Osteoblast (primary cell): ENCODE results near the gene ACBD6. TPM values are rescaled to one million over a fixed set of nuclear protein-coding genes. Genes with fewer than 3 reads are reported as not detected.

Source experiments
- DNase-seq: peaks from one replicate; pipeline ENCODE4 v3.0.0; 2011; ENCODE audit warnings: low spot score, mixed read lengths; ENCODE audit not compliant: insufficient read length; ENCODE audit errors: missing footprints
- H2AFZ ChIP-seq: 2 replicates; pipeline ENCODE4 v1.6.0; 2011; ENCODE audit warnings: mild to moderate bottlenecking, low read length
- H3K27ac ChIP-seq: 2 replicates; pipeline ENCODE4 v1.5.1; 2011; ENCODE audit warnings: mild to moderate bottlenecking, low read depth, low read length, moderate library complexity
- H3K27me3 ChIP-seq: 2 replicates; pipeline ENCODE4 v1.6.0; 2012; ENCODE audit warnings: mild to moderate bottlenecking, control low read depth, inconsistent platforms, low read length, moderate library complexity; ENCODE audit not compliant: insufficient read depth
- H3K36me3 ChIP-seq: 2 replicates; pipeline ENCODE4 v1.5.1; 2011; ENCODE audit warnings: mild to moderate bottlenecking, low read length, control low read depth, moderate library complexity; ENCODE audit not compliant: insufficient read depth
- H3K4me1 ChIP-seq: 2 replicates; pipeline ENCODE4 v1.5.1; 2011; ENCODE audit warnings: mild to moderate bottlenecking, low read length, control low read depth, moderate library complexity; ENCODE audit not compliant: insufficient read depth
- H3K4me2 ChIP-seq: 2 replicates; pipeline ENCODE4 v1.6.0; 2011; ENCODE audit warnings: mild to moderate bottlenecking, low read length; ENCODE audit not compliant: insufficient read depth
- H3K4me3 ChIP-seq: fragments of 200-600 bp; sonication (generic); 3 replicates; pipeline ENCODE4 v1.5.1; 2012; ENCODE audit warnings: mild to moderate bottlenecking, low read length, inconsistent platforms; ENCODE audit not compliant: insufficient read depth
- H3K79me2 ChIP-seq: 2 replicates; pipeline ENCODE4 v1.6.0; 2012; ENCODE audit warnings: mild to moderate bottlenecking, low read length, control low read depth, inconsistent platforms; ENCODE audit not compliant: insufficient read depth
- H3K9me3 ChIP-seq: 2 replicates; pipeline ENCODE4 v1.5.1; 2011; ENCODE audit warnings: low read depth, low read length, control low read depth
- H4K20me1 ChIP-seq: 2 replicates; pipeline ENCODE4 v1.6.0; 2012; ENCODE audit warnings: mild to moderate bottlenecking, low read length, control low read depth; ENCODE audit not compliant: insufficient read depth
- CTCF ChIP-seq: IDR thresholded peaks from 2 replicates; pipeline ENCODE4 v1.5.1; 2011; ENCODE audit warnings: mild to moderate bottlenecking, low read depth, low read length, moderate library complexity; ENCODE audit errors: extremely low read depth
- total RNA-seq: library from RNA; depleted of rRNA; stranded (reverse); fragments of >200 nt; gene quantifications from 2 replicates; pipeline ENCODE4 v1.2.3, GENCODE V29; 2012

ACBD6 gene
- total RNA-seq, 1 donor, result 55.7 TPM

- H2AFZ ChIP-seq, result no peak overlapping the region
- no peak overlapping the region for H3K27ac ChIP-seq
- no peak overlapping the region for H3K4me3 ChIP-seq
- H3K36me3 ChIP-seq, result no peaks in the 10 kb centered on the region
- no peaks in the 10 kb centered on the region for H3K9me3 ChIP-seq
- peaks cover 10% of the 10 kb centered on the region for H3K79me2 ChIP-seq
- H3K4me1 ChIP-seq, result no peaks in the 10 kb centered on the region
- DNase-seq, result no peak
- no peak for TF ChIP-seq CTCF
- H3K27me3 ChIP-seq, result no peaks in the 10 kb centered on the region
- H3K4me2 ChIP-seq, result no peak overlapping the region
- H4K20me1 ChIP-seq, result no peaks in the 10 kb centered on the region
These were observed 50.9 kb downstream of the ACBD6 start for GRCh38 chr1:180451504-180451903.

- no peaks in the 10 kb centered on the region for H3K9me3 ChIP-seq
- no peak overlapping the region for H3K4me3 ChIP-seq
- no peaks in the 10 kb centered on the region for H3K36me3 ChIP-seq
- no peaks in the 10 kb centered on the region for H3K4me1 ChIP-seq
- TF ChIP-seq CTCF, result no peak
- no peaks in the 10 kb centered on the region for H3K27me3 ChIP-seq
- no peak overlapping the region for H3K4me2 ChIP-seq
- H4K20me1 ChIP-seq, result no peaks in the 10 kb centered on the region
- H3K79me2 ChIP-seq, result no peaks in the 10 kb centered on the region
- no peak overlapping the region for H2AFZ ChIP-seq
- no peak overlapping the region for H3K27ac ChIP-seq
- no peak for DNase-seq
These were observed 57.9 kb downstream of the ACBD6 start for GRCh38 chr1:180444522-180444921.

GRCh38 chr1:180440335-180440734 lies 62.0 kb downstream of the ACBD6 start:
- Histone ChIP-seq H4K20me1 (peaks cover 2% of the 10 kb centered on the region), H3K4me2 (no peak overlapping the region), H3K27ac (no peak overlapping the region), H3K27me3 (no peaks in the 10 kb centered on the region), H3K4me1 (no peaks in the 10 kb centered on the region), H3K9me3 (no peaks in the 10 kb centered on the region), H3K4me3 (no peak overlapping the region), H3K79me2 (no peaks in the 10 kb centered on the region), H3K36me3 (no peaks in the 10 kb centered on the region), H2AFZ (no peak overlapping the region)
- DNase-seq, result no peak
- TF ChIP-seq CTCF, result no peak

- no peak overlapping the region for H3K4me3 ChIP-seq
- no peaks in the 10 kb centered on the region for H3K36me3 ChIP-seq
- no peak for DNase-seq
- H2AFZ ChIP-seq, result no peak overlapping the region
- H3K4me2 ChIP-seq, result no peak overlapping the region
- no peak overlapping the region for H3K27ac ChIP-seq
- no peaks in the 10 kb centered on the region for H3K9me3 ChIP-seq
- H4K20me1 ChIP-seq, result peaks cover 2% of the 10 kb centered on the region
- TF ChIP-seq CTCF, result no peak
- H3K79me2 ChIP-seq, result peaks cover 26% of the 10 kb centered on the region
- H3K4me1 ChIP-seq, result peaks cover 4% of the 10 kb centered on the region
- H3K27me3 ChIP-seq, result no peaks in the 10 kb centered on the region
These were observed 66.8 kb downstream of the ACBD6 start for GRCh38 chr1:180435566-180435965.
